ENCODE results near the gene CCDC60. TPM values are rescaled to one million over a fixed set of nuclear protein-coding genes. Genes with fewer than 3 reads are reported as not detected.

Gene CCDC60
- total RNA-seq, 1 donor from 2014 or later: 3.8 TPM

DNA sequence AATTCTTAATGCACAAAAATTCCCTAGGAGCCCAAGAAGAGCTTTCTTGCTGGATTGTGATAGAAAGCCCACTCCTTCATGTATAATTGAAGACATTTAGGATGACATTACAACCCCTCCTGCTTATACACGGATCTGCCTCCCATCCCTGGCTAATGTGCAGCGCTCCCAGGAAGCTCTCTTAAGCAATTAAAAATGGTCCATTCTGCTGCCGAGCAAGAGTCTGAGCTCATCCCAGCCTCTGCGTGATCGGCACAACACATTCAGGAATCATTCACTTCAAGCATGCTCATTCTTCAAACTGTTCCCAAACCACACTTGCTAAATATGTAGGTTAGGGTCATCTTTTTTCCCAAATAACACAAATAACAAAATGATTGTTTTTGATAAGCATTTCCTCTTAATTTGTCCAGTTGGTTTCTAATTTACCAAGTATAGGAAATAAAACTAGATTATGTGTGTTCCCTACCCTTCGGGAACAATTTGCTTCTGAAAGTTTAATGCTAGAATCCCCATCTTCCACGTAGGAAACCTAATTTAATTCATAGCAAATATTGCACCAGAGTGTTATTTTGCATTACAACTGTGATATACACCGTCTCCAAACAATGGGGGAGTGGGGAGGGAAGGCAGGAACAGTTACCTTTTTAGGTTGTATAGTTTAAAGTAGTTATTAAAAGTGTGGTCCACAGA is 241.7 kb downstream of the CCDC60 start:
- Mint-ChIP-seq H3K27me3 (ENCODE audit: unreplicated experiment) (peaks cover 4% of the 10 kb centered on the region), H3K4me3 (ENCODE audit: unreplicated experiment) (no peak overlapping the region), H3K27ac (ENCODE audit: unreplicated experiment) (no peak overlapping the region), H3K4me1 (ENCODE audit: low read depth, unreplicated experiment) (no peaks in the 10 kb centered on the region), H3K9me3 (ENCODE audit: unreplicated experiment) (no peaks in the 10 kb centered on the region), H3K36me3 (ENCODE audit: unreplicated experiment) (no peaks in the 10 kb centered on the region)
- TF ChIP-seq, protein P1, sequence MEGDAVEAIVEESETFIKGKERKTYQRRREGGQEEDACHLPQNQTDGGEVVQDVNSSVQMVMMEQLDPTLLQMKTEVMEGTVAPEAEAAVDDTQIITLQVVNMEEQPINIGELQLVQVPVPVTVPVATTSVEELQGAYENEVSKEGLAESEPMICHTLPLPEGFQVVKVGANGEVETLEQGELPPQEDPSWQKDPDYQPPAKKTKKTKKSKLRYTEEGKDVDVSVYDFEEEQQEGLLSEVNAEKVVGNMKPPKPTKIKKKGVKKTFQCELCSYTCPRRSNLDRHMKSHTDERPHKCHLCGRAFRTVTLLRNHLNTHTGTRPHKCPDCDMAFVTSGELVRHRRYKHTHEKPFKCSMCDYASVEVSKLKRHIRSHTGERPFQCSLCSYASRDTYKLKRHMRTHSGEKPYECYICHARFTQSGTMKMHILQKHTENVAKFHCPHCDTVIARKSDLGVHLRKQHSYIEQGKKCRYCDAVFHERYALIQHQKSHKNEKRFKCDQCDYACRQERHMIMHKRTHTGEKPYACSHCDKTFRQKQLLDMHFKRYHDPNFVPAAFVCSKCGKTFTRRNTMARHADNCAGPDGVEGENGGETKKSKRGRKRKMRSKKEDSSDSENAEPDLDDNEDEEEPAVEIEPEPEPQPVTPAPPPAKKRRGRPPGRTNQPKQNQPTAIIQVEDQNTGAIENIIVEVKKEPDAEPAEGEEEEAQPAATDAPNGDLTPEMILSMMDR (IDR thresholded peaks at IDR 0.05; ENCODE audit: partially characterized antibody, unreplicated experiment): no peak
- no peak for DNase-seq

DNA sequence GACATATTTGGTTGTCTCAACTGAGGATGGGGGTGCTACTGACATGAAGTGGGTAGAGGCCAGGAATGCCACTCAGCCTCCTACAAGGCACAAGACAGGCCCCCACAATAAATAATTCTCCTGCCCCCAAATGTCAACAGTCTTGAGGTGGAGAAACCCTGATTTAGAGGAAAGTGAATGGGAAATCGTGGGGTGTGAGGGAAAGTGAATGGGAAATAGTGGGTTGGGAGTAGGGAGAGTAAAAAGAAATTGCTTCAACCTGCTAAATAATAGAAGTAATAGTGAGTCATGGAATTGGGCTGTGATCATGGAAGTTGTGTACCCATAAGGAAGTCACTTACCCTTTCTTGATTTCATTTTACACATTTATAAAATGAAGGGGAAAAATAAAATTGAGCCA is 242.4 kb downstream of the CCDC60 start:
- Mint-ChIP-seq H3K4me1 (ENCODE audit: low read depth, unreplicated experiment) (no peaks in the 10 kb centered on the region), H3K27ac (ENCODE audit: unreplicated experiment) (no peak overlapping the region), H3K9me3 (ENCODE audit: unreplicated experiment) (no peaks in the 10 kb centered on the region), H3K36me3 (ENCODE audit: unreplicated experiment) (no peaks in the 10 kb centered on the region), H3K4me3 (ENCODE audit: unreplicated experiment) (no peak overlapping the region), H3K27me3 (ENCODE audit: unreplicated experiment) (peaks cover 4% of the 10 kb centered on the region)
- no peak for DNase-seq
- TF ChIP-seq, protein P1 (IDR thresholded peaks at IDR 0.05; ENCODE audit: partially characterized antibody, unreplicated experiment): no peak

DNA sequence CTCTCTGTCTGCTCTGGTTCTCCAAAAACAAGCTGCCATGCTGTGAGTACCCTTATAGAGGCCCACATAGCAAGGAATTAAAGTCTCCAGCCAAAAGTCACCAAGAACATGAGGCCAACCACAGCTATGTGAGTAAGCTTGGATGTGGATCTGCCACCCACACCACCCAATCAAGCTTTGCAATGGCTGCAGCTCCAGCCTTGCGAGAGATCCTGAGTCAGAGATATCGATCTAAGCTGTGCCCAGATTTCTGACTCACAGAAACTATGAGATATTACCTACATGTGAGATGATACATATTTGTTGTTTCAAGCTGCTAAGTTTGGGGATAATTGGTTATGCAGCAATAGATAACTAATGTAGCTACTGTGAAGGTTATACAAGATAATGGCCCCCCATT is 243.6 kb downstream of the CCDC60 start:
- peaks cover 4% of the 10 kb centered on the region for H3K27me3 Mint-ChIP-seq (ENCODE audit: unreplicated experiment)

DNA sequence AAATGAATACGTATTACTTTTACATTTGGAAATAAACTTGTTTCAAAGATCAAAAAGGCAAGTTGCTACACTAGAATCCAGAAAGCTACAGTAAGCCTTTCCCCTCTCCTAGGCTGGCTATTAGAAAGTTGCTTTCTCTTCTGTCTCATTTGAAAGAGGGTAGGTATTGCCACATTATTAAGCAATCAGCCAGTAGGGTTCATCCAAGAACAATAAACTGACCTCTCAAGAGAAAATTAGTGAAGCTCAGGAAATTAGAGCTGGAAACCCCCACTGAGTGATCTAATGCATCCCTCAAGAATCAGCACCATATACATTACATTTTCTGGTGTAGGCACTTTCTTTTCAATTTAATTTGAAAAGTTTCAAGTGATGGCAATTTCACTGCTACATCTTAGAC is 254.6 kb downstream of the CCDC60 start:
- Mint-ChIP-seq H3K27ac (ENCODE audit: unreplicated experiment) (no peak overlapping the region), H3K4me1 (ENCODE audit: low read depth, unreplicated experiment) (no peaks in the 10 kb centered on the region), H3K27me3 (ENCODE audit: unreplicated experiment) (peaks cover 23% of the 10 kb centered on the region), H3K9me3 (ENCODE audit: unreplicated experiment) (no peaks in the 10 kb centered on the region), H3K4me3 (ENCODE audit: unreplicated experiment) (no peak overlapping the region), H3K36me3 (ENCODE audit: unreplicated experiment) (no peaks in the 10 kb centered on the region)
- no peak for DNase-seq
- TF ChIP-seq, protein P1 (IDR thresholded peaks at IDR 0.05; ENCODE audit: partially characterized antibody, unreplicated experiment): no peak

More for the DNA sequence above, 243.6 kb downstream of the CCDC60 start:
- Mint-ChIP-seq H3K27ac (ENCODE audit: unreplicated experiment) (no peak overlapping the region), H3K4me1 (ENCODE audit: low read depth, unreplicated experiment) (no peaks in the 10 kb centered on the region), H3K4me3 (ENCODE audit: unreplicated experiment) (no peak overlapping the region), H3K9me3 (ENCODE audit: unreplicated experiment) (no peaks in the 10 kb centered on the region), H3K36me3 (ENCODE audit: unreplicated experiment) (no peaks in the 10 kb centered on the region)
- DNase-seq: no peak
- TF ChIP-seq, protein P1 (IDR thresholded peaks at IDR 0.05; ENCODE audit: partially characterized antibody, unreplicated experiment): no peak

DNA sequence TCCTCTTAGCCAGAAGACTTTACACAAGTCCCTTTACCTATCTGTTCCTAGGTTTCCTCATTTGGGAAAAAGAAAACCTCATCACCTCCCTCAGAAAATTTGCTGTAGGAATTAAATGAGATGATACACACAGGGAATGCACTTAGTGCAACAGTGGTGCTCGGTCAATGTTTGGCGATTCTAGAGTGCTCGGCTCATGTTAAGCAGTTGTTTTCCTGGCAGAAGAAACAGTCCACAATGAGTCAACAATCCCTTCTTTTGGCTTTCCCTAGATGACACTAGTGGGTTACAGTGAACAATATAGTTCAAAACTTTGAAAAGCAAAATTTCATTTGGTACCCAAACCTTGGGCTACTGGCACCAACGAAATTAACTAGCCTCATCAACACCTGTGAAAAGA is 255.1 kb downstream of the CCDC60 start:
- peaks cover 28% of the 10 kb centered on the region for H3K27me3 Mint-ChIP-seq (ENCODE audit: unreplicated experiment)
- no peak overlapping the region for H3K27ac Mint-ChIP-seq (ENCODE audit: unreplicated experiment)
- H3K36me3 Mint-ChIP-seq (ENCODE audit: unreplicated experiment): no peaks in the 10 kb centered on the region
- H3K4me3 Mint-ChIP-seq (ENCODE audit: unreplicated experiment): no peak overlapping the region
- no peaks in the 10 kb centered on the region for H3K4me1 Mint-ChIP-seq (ENCODE audit: low read depth, unreplicated experiment)
- H3K9me3 Mint-ChIP-seq (ENCODE audit: unreplicated experiment): no peaks in the 10 kb centered on the region
- TF ChIP-seq, protein P1 (IDR thresholded peaks at IDR 0.05; ENCODE audit: partially characterized antibody, unreplicated experiment): no peak
- DNase-seq: no peak

Measured in glutamatergic neuron (in vitro differentiated cells).